G401.6 (cell line): ENCODE data around the gene PLCH1.
"Not testable (repeated sequence)": the region's sequence is repeated elsewhere in the genome, so short reads cannot be mapped to it uniquely, and the experiment has no call there.

Experiments
- FAIRE-seq: peaks from 2 replicates; lab custom pipeline; 2012; peaks lifted over from hg19 to GRCh38; lab: Jason Lieb, UNC

Gene PLCH1

GRCh38 chr3:155416500-155417118 is 328.3 kb downstream of the PLCH1 start:
- FAIRE-seq = no peak

GRCh38 chr3:155412904-155413303 is 332.0 kb downstream of the PLCH1 start:
- no peak for FAIRE-seq

- FAIRE-seq = no peak
These were observed 333.2 kb downstream of the PLCH1 start for GRCh38 chr3:155411500-155412223.

- no peak for FAIRE-seq
These were observed 335.5 kb downstream of the PLCH1 start for GRCh38 chr3:155409336-155409735.

GRCh38 chr3:155407971-155408370 is 336.9 kb downstream of the PLCH1 start:
- FAIRE-seq = no peak

- no peak for FAIRE-seq
These were observed 337.5 kb downstream of the PLCH1 start for GRCh38 chr3:155407331-155407730.

GRCh38 chr3:155404486-155404885 is 340.4 kb downstream of the PLCH1 start:
- FAIRE-seq = no peak

GRCh38 chr3:155402656-155403055 is 342.2 kb downstream of the PLCH1 start:
- FAIRE-seq = no peak

GRCh38 chr3:155398046-155398445 is 346.8 kb downstream of the PLCH1 start:
- FAIRE-seq = no peak

GRCh38 chr3:155394896-155395295 is 350.0 kb downstream of the PLCH1 start:
- FAIRE-seq = not testable (repeated sequence)

GRCh38 chr3:155394240-155394639 is 350.6 kb downstream of the PLCH1 start:
- FAIRE-seq = no peak

GRCh38 chr3:155393316-155393715 is 351.6 kb downstream of the PLCH1 start:
- FAIRE-seq = no peak

- no peak for FAIRE-seq
These were observed 352.7 kb downstream of the PLCH1 start for GRCh38 chr3:155392138-155392537.

- FAIRE-seq = no peak
These were observed 353.3 kb downstream of the PLCH1 start for GRCh38 chr3:155391551-155391958.

- no peak for FAIRE-seq
These were observed 353.8 kb downstream of the PLCH1 start for GRCh38 chr3:155391104-155391503.

- no peak for FAIRE-seq
These were observed 354.5 kb downstream of the PLCH1 start for GRCh38 chr3:155390351-155390750.

GRCh38 chr3:155388417-155388816 is 356.5 kb downstream of the PLCH1 start:
- no peak for FAIRE-seq

GRCh38 chr3:155387571-155387970 is 357.3 kb downstream of the PLCH1 start:
- FAIRE-seq = no peak

GRCh38 chr3:155386919-155387318 is 358.0 kb downstream of the PLCH1 start:
- no peak for FAIRE-seq

GRCh38 chr3:155385896-155386625 is 358.8 kb downstream of the PLCH1 start:
- FAIRE-seq = no peak

- FAIRE-seq = peak; percentile 88
These were observed 362.4 kb downstream of the PLCH1 start for GRCh38 chr3:155382396-155383042.

- no peak for FAIRE-seq
These were observed 367.0 kb downstream of the PLCH1 start for GRCh38 chr3:155377847-155378246.

GRCh38 chr3:155377071-155377470 is 367.8 kb downstream of the PLCH1 start:
- FAIRE-seq = no peak
